HepG2 (cell line): ENCODE measurements around the gene AP4S1. TPM values are rescaled to one million over a fixed set of nuclear protein-coding genes. Genes with fewer than 3 reads are reported as not detected.
A peak's percentile ranks its signal among the peaks of the same experiment; 100 is the strongest.

ENCODE experiments used
- ATAC-seq: fragments of 200-7000 bp; cut with Tn5 transposase; 3 replicates; pipeline ENCODE4 v1.9.1; 2020; ENCODE audit warnings: mild to moderate bottlenecking, moderate library complexity
- BruUV-seq: library from RNA; stranded (reverse); fragments of 400-500 nt; replicated peaks from 2 replicates; lab custom pipeline; 2021; lab: Mats Ljungman, UMichigan
- CTCF ChIA-PET: fragments of 300-600 bp; formaldehyde crosslinking; extraction: SDS; loops from one replicate; lab custom pipeline; 2021; ENCODE audit warnings: low total read pairs, inconsistent platforms, low intra/inter-chr PET ratio; lab: Yijun Ruan, JAX
- POLR2A ChIA-PET: fragments of 350-600 bp; sonication (Branson Sonifier 250); formaldehyde crosslinking; loops from one replicate; lab custom pipeline; 2020; ENCODE audit warnings: antibody characterized with exemption, inconsistent platforms; lab: Yijun Ruan, JAX
- DNase-seq: peaks from one replicate; pipeline ENCODE4 v3.0.0-alpha.2; 2015; ENCODE audit warnings: low spot score
- FAIRE-seq: peaks from 3 replicates; lab custom pipeline; 2011; peaks lifted over from hg19 to GRCh38; lab: Jason Lieb, UNC
- H2AFZ ChIP-seq: one replicate; pipeline ENCODE4 v1.6.1; 2011; ENCODE audit warnings: low read length, inconsistent platforms
- H3K27ac ChIP-seq: fragments of 300-600 bp; 3 replicates; pipeline ENCODE4 v1.8.0; 2011; ENCODE audit warnings: mixed run types, mild to moderate bottlenecking, mixed read lengths, low read length, inconsistent platforms; ENCODE audit not compliant: insufficient read depth; ENCODE audit errors: extremely low read length
- H3K27me3 ChIP-seq, 2 experiments: fragments of 200-600 bp in 1 of 2; 2 replicates in 1 of 2; 3 replicates in 1 of 2; pipeline versions ENCODE4 v1.6.0 to v1.8.0; 2011; ENCODE audit warnings: low read length in 2 of 2, mild to moderate bottlenecking in 2 of 2, moderate library complexity in 2 of 2, inconsistent platforms in 1 of 2; ENCODE audit not compliant: insufficient read depth in 2 of 2, control insufficient read depth in 1 of 2
- H3K36me3 ChIP-seq, 2 experiments: fragments of 200-600 bp in 1 of 2; replicated peaks in 1 of 2; 2 replicates in 1 of 2; 3 replicates in 1 of 2; pipeline versions ENCODE4 v1.5.1 to v1.8.0; 2011; ENCODE audit warnings: low read length in 2 of 2, inconsistent platforms in 1 of 2; ENCODE audit not compliant: insufficient read depth in 2 of 2, control insufficient read depth in 1 of 2
- H3K4me1 ChIP-seq: 2 replicates; pipeline ENCODE4 v1.5.1; 2012; ENCODE audit warnings: low read length, inconsistent platforms; ENCODE audit not compliant: insufficient read depth
- H3K4me2 ChIP-seq: 2 replicates; pipeline ENCODE4 v1.6.0; 2011; ENCODE audit warnings: low read depth, low read length, inconsistent platforms
- H3K4me3 ChIP-seq, 3 experiments: fragments of 200-600 bp in 1 of 3; sonication (generic), shearing (Covaris generic) in 1 of 3; replicated peaks in 1 of 3; 2 replicates each; pipeline ENCODE4 v1.5.1; 2011 to 2016; ENCODE audit warnings: low read length in 3 of 3, inconsistent platforms in 2 of 3, low read depth in 2 of 3, mild to moderate bottlenecking in 2 of 3, control low read depth in 1 of 3, mixed read lengths in 1 of 3; ENCODE audit not compliant: insufficient read depth in 1 of 3
- H3K79me2 ChIP-seq: one replicate; pipeline ENCODE4 v1.6.1; 2011; ENCODE audit warnings: low read length, inconsistent platforms; ENCODE audit not compliant: insufficient read depth
- H3K9ac ChIP-seq: 2 replicates; pipeline ENCODE4 v1.6.0; 2011; ENCODE audit warnings: mild to moderate bottlenecking, low read depth, low read length, inconsistent platforms; ENCODE audit not compliant: insufficient read depth
- H3K9me3 ChIP-seq: 2 replicates; pipeline ENCODE4 v1.5.1; 2012; ENCODE audit warnings: mild to moderate bottlenecking, low read length
- H4K20me1 ChIP-seq: 2 replicates; pipeline ENCODE4 v1.6.0; 2011; ENCODE audit warnings: inconsistent platforms, mild to moderate bottlenecking, low read length, moderate library complexity; ENCODE audit not compliant: insufficient read depth
- ASH2L ChIP-seq: fragments of 300-600, 200-600 bp; sonication (generic); IDR thresholded peaks from 2 replicates; pipeline ENCODE4 v1.7.0; 2017; ENCODE audit warnings: low read depth, mild to moderate bottlenecking, moderate library complexity, mixed read lengths, low read length; ENCODE audit not compliant: insufficient read length
- CREB1 ChIP-seq, 2 experiments: fragments of 450-650 bp in 1 of 2; IDR thresholded peaks; 2 replicates each; pipeline ENCODE4 v1.6.1; 2016 to 2017; ENCODE audit warnings: control low read depth in 1 of 2, mild to moderate bottlenecking in 1 of 2, missing compliant biosample characterization in 1 of 2, missing genetic modification characterization in 1 of 2
- KDM1A ChIP-seq: IDR thresholded peaks from 2 replicates; pipeline ENCODE4 v1.6.1; 2016; ENCODE audit warnings: missing compliant biosample characterization
- MBD4 ChIP-seq: IDR thresholded peaks from 2 replicates; pipeline ENCODE4 v1.6.1; 2012; ENCODE audit warnings: low read length, inconsistent platforms, borderline replicate concordance
- NFIC ChIP-seq: IDR thresholded peaks from 2 replicates; pipeline ENCODE4 v1.6.1; 2012; ENCODE audit warnings: mild to moderate bottlenecking, low read length, inconsistent platforms
- RBM22 ChIP-seq: fragments of 200-400 bp; formaldehyde crosslinking; optimal IDR thresholded peaks from 2 replicates; pipeline ENCODE3; 2017; ENCODE audit warnings: mild to moderate bottlenecking, low read length, moderate library complexity
- STAG1 ChIP-seq: sonication (generic); formaldehyde crosslinking; IDR thresholded peaks from 2 replicates; pipeline ENCODE4 v1.4.0; 2020; ENCODE audit warnings: missing genetic modification reagents
- XBP1 ChIP-seq: sonication (generic); formaldehyde crosslinking; IDR thresholded peaks from 2 replicates; pipeline ENCODE4 v1.5.0; 2020; ENCODE audit warnings: missing genetic modification reagents
- YY1 ChIP-seq: IDR thresholded peaks from 2 replicates; pipeline ENCODE4 v1.6.1; 2011; ENCODE audit warnings: low read length, low read depth, moderate library complexity, mild to moderate bottlenecking; ENCODE audit not compliant: insufficient read depth, insufficient replicate concordance
- ZMYM4 ChIP-seq: sonication (generic); formaldehyde crosslinking; IDR thresholded peaks from 2 replicates; pipeline ENCODE4 v1.8.1; 2023; ENCODE audit warnings: mild to moderate bottlenecking, missing genetic modification reagents
- ZNF136 ChIP-seq: sonication (generic); formaldehyde crosslinking; IDR thresholded peaks from 2 replicates; pipeline ENCODE4 v1.8.1; 2022; ENCODE audit warnings: low read depth, mild to moderate bottlenecking, moderate library complexity, missing genetic modification reagents
- ZNF337 ChIP-seq: sonication (generic); formaldehyde crosslinking; IDR thresholded peaks from 2 replicates; pipeline ENCODE4 v1.5.1; 2020; ENCODE audit warnings: missing genetic modification reagents, low read depth, mild to moderate bottlenecking, borderline replicate concordance
- ZNF552 ChIP-seq: sonication (generic); formaldehyde crosslinking; IDR thresholded peaks from 2 replicates; pipeline ENCODE4 v1.9.0; 2022; ENCODE audit warnings: missing genetic modification reagents, mild to moderate bottlenecking, borderline replicate concordance
- ZNF615 ChIP-seq: sonication (generic); formaldehyde crosslinking; IDR thresholded peaks from 2 replicates; pipeline ENCODE4 v1.5.0; 2020; ENCODE audit warnings: mild to moderate bottlenecking, missing genetic modification reagents, borderline replicate concordance
- WGBS: methylation state at CpG from one replicate; pipeline ENCODE4 v1.1.6; 2017; ENCODE audit warnings: low lambda C conversion rate; 5-methylcytosine and 5-hydroxymethylcytosine counted together
- in situ Hi-C: cut with HindIII; loops from 2 replicates; pipeline ENCODE4 v1.10.0; 2017; ENCODE audit warnings: low pct_unique_long_range_greater_than_20kb; ENCODE audit not compliant: extremely low pct_ligation_motif_present
- intact Hi-C: fragments of 100-400 bp; cut with micrococcal nuclease; formaldehyde crosslinking; loops from one replicate; pipeline ENCODE4 v1.10.0; 2022; ENCODE audit not compliant: unreplicated experiment
- polyA plus RNA-seq, 8 experiments: library from polyadenylated mRNA; depleted of rRNA in 3 of 8; stranded (reverse) in 7 of 8; unstranded in 1 of 8; fragments of >200 nt; fragmentation: Illumina TruSeq in 4 of 8; extraction: Trizol in 4 of 8; gene quantifications; 2 replicates each; pipeline versions ENCODE4 v1.2.1 to v1.2.3, GENCODE V29; 2011 to 2016; ENCODE audit warnings: low read depth in 4 of 8, missing spikeins in 1 of 8, mixed read lengths in 1 of 8; ENCODE audit not compliant: insufficient read depth in 1 of 8
- total RNA-seq, 5 experiments: library from RNA; depleted of rRNA; stranded (reverse); fragments of >200 nt; fragmentation: Illumina TruSeq; extraction: Trizol; gene quantifications; 2 replicates each; pipeline ENCODE4 v1.2.3, GENCODE V29; 2016; ENCODE audit warnings: low read depth in 1 of 5
- TF ChIP-seq, protein P1 (sequence below): sonication (generic); formaldehyde crosslinking; IDR thresholded peaks from 2 replicates; pipeline ENCODE4 v1.8.0; 2022; ENCODE audit warnings: mild to moderate bottlenecking, missing genetic modification reagents, moderate library complexity
- TF ChIP-seq, protein P2 (sequence below): sonication (generic); formaldehyde crosslinking; IDR thresholded peaks from 2 replicates; pipeline ENCODE4 v1.4.0; 2020; ENCODE audit warnings: low read depth, missing genetic modification reagents

AP4S1 gene
- total and polyA plus RNA-seq, 2 of the 13 experiments (the other 11 are each of a cell fraction or from before 2014, with no cell fraction given): 3.9 to 21.1 TPM

- no peak overlapping the region for H2AFZ ChIP-seq
- H3K4me2 ChIP-seq: no peak overlapping the region
- peaks cover 16% of the 10 kb centered on the region for H3K4me1 ChIP-seq
- H3K79me2 ChIP-seq: no peaks in the 10 kb centered on the region
- FAIRE-seq: no peak
- no TSS peak for BruUV-seq
- no peak overlapping the region for H3K27ac ChIP-seq
- H3K9me3 ChIP-seq: no peaks in the 10 kb centered on the region
- H4K20me1 ChIP-seq: no peaks in the 10 kb centered on the region
- intact Hi-C loops: no loop called here
- H3K9ac ChIP-seq: no peak overlapping the region
- H3K36me3 ChIP-seq: peaks cover 51 to 90% of the 10 kb centered on the region in 2 experiments
- CTCF ChIA-PET: no interaction called here
- DNase-seq: no peak
- ATAC-seq: no peak
- in situ Hi-C loops: no loop called here
- POLR2A ChIA-PET: no interaction called here
- no peaks in the 10 kb centered on the region for H3K27me3 ChIP-seq
- H3K4me3 ChIP-seq: no peak overlapping the region
- 98% methylated on average over 7 of the region's 7 CpGs for WGBS
- TF ChIP-seq KDM1A (CRISPR knock-in tag) (no peak), ZNF615 (CRISPR knock-in tag) (no peak), YY1 (no peak), CREB1 (IDR thresholded peaks at IDR 0.05) (peak; percentile 55; the same call in 1 of the 2 replicates), CREB1 (CRISPR knock-in tag; IDR thresholded peaks at IDR 0.05) (no peak), RBM22 (peak; percentile 97), ZNF337 (no peak)
These were observed 101.2 kb downstream of the AP4S1 start for GRCh38 chr14:31126680-31127079.

DNA sequence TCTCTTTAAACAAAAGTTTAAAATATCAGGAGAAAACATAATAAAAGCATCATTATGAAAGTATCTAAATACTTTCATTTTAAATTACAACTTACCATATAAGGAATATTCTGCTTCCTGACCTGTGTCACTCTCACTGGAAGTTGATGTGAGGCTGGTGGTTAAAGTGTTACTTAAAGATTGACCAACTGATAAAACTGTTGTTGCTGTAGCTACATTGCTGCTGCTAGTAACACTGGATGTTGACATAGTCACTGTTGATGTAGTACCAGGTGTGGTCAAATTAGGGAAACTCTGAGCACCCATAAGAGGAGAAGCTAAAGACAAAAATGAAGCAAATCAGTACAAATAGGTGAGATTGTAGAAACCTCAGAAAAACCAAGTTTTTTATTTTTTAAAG, 102.2 kb downstream of the AP4S1 start:
- peak overlapping the region; percentile 28 for H3K27ac ChIP-seq
- no peak for FAIRE-seq
- TF ChIP-seq ZNF136: no peak
- no peak for TF ChIP-seq ASH2L
- 0 out of 2 replicates have a peak, but pooled peaks have one; percentile 57 for TF ChIP-seq XBP1
- TF ChIP-seq NFIC: no peak
- TF ChIP-seq, protein P1, sequence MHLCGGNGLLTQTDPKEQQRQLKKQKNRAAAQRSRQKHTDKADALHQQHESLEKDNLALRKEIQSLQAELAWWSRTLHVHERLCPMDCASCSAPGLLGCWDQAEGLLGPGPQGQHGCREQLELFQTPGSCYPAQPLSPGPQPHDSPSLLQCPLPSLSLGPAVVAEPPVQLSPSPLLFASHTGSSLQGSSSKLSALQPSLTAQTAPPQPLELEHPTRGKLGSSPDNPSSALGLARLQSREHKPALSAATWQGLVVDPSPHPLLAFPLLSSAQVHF (CRISPR knock-in tag): no peak
- TF ChIP-seq MBD4: no peak
- peak; percentile 33 for TF ChIP-seq STAG1 (CRISPR knock-in tag)
- TF ChIP-seq, protein P2, sequence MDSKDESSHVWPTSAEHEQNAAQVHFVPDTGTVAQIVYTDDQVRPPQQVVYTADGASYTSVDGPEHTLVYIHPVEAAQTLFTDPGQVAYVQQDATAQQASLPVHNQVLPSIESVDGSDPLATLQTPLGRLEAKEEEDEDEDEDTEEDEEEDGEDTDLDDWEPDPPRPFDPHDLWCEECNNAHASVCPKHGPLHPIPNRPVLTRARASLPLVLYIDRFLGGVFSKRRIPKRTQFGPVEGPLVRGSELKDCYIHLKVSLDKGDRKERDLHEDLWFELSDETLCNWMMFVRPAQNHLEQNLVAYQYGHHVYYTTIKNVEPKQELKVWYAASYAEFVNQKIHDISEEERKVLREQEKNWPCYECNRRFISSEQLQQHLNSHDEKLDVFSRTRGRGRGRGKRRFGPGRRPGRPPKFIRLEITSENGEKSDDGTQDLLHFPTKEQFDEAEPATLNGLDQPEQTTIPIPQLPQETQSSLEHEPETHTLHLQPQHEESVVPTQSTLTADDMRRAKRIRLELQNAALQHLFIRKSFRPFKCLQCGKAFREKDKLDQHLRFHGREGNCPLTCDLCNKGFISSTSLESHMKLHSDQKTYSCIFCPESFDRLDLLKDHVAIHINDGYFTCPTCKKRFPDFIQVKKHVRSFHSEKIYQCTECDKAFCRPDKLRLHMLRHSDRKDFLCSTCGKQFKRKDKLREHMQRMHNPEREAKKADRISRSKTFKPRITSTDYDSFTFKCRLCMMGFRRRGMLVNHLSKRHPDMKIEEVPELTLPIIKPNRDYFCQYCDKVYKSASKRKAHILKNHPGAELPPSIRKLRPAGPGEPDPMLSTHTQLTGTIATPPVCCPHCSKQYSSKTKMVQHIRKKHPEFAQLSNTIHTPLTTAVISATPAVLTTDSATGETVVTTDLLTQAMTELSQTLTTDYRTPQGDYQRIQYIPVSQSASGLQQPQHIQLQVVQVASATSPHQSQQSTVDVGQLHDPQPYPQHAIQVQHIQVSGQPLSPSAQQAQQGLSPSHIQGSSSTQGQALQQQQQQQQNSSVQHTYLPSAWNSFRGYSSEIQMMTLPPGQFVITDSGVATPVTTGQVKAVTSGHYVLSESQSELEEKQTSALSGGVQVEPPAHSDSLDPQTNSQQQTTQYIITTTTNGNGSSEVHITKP (CRISPR knock-in tag): no peak
- peak; percentile 62; the same call in 1 of the 2 replicates for TF ChIP-seq ZMYM4 (CRISPR knock-in tag)
- TF ChIP-seq ZNF552 (CRISPR knock-in tag): no peak

More for the DNA sequence above, 102.2 kb downstream of the AP4S1 start:
- H3K36me3 ChIP-seq: peaks cover 42 to 90% of the 10 kb centered on the region in 2 experiments
- H3K9ac ChIP-seq: no peak overlapping the region
- H2AFZ ChIP-seq: no peak overlapping the region
- intact Hi-C loops: no loop called here
- no TSS peak for BruUV-seq
- peak; percentile 55 for DNase-seq
- H3K79me2 ChIP-seq: no peaks in the 10 kb centered on the region
- POLR2A ChIA-PET: interaction anchor here (1.4 to 1.6 kb wide), 2 partner anchors 23 to 38 kb away, joined by 4 to 5 read pairs; no protein-coding TSS in a partner anchor
- no peaks in the 10 kb centered on the region for H4K20me1 ChIP-seq
- in situ Hi-C loops: no loop called here
- no peak overlapping the region for H3K4me2 ChIP-seq
- no peaks in the 10 kb centered on the region for H3K9me3 ChIP-seq
- ATAC-seq: peak; percentile 83
- peaks cover 16% of the 10 kb centered on the region for H3K4me1 ChIP-seq
- H3K4me3 ChIP-seq: no peak overlapping the region
- CTCF ChIA-PET: no interaction called here
- H3K27me3 ChIP-seq: no peaks in the 10 kb centered on the region
